CD4-positive, alpha-beta memory T cell (primary cell): Measurements from ENCODE around the gene DPH7. TPM values are rescaled to one million over a fixed set of nuclear protein-coding genes. Genes with fewer than 3 reads are reported as not detected.
"Not testable (repeated sequence)": the region's sequence is repeated elsewhere in the genome, so short reads cannot be mapped to it uniquely, and the experiment has no call there.

Experiments
- CTCF ChIA-PET: fragments of 350-600 bp; sonication (Branson Sonifier 250); formaldehyde crosslinking; loops from one replicate; lab custom pipeline; 2021; ENCODE audit warnings: inconsistent platforms; ENCODE audit not compliant: partially characterized antibody; lab: Charles Lee
- POLR2A ChIA-PET: fragments of 350-600 bp; sonication (Branson Sonifier 250); formaldehyde crosslinking; loops from one replicate; lab custom pipeline; 2021; ENCODE audit not compliant: partially characterized antibody; lab: Charles Lee
- DNase-seq, 5 donors: peaks; one replicate each; pipeline versions ENCODE4 v3.0.0 to v3.0.0-alpha.2; 2020 to 2022; ENCODE audit warnings: mixed read lengths in 1 of 5
- H3K27ac ChIP-seq: one replicate; pipeline ENCODE4 v1.7.0; 2013; ENCODE audit warnings: low read depth, low read length
- H3K27me3 ChIP-seq: 2 replicates; pipeline ENCODE4 v1.7.0; 2013; ENCODE audit warnings: mild to moderate bottlenecking, low read length, moderate library complexity; ENCODE audit not compliant: insufficient read depth
- H3K36me3 ChIP-seq: 2 replicates; pipeline ENCODE4 v1.7.0; 2013; ENCODE audit warnings: mild to moderate bottlenecking, low read length, moderate library complexity; ENCODE audit not compliant: insufficient read depth
- H3K4me1 ChIP-seq: 2 replicates; pipeline ENCODE4 v1.7.0; 2013; ENCODE audit warnings: mild to moderate bottlenecking, low read length, moderate library complexity; ENCODE audit not compliant: insufficient read depth
- H3K4me3 ChIP-seq, 2 donors: one replicate each; pipeline ENCODE4 v1.7.0; 2013; ENCODE audit warnings: low read length in 2 of 2, mild to moderate bottlenecking in 1 of 2
- H3K9me3 ChIP-seq, 2 donors: one replicate each; pipeline ENCODE4 v1.7.0; 2013; ENCODE audit warnings: low read length in 2 of 2, control low read depth in 1 of 2; ENCODE audit not compliant: control insufficient read depth in 1 of 2
- H3K27ac Mint-ChIP-seq, 7 donors: one replicate each; pipeline ENCODE4 v1.8.0; 2020 to 2021; ENCODE audit warnings: mixed read lengths in 7 of 7, mild to moderate bottlenecking in 6 of 7, inconsistent platforms in 3 of 7, moderate library complexity in 3 of 7
- H3K27me3 Mint-ChIP-seq, 2 donors: one replicate each; pipeline ENCODE4 v1.8.0; 2020 to 2021; ENCODE audit warnings: mixed read lengths in 2 of 2
- H3K36me3 Mint-ChIP-seq, 2 donors: one replicate each; pipeline ENCODE4 v1.8.0; 2020 to 2021; ENCODE audit warnings: mixed read lengths in 2 of 2, inconsistent platforms in 1 of 2, mild to moderate bottlenecking in 1 of 2
- H3K4me1 Mint-ChIP-seq, 4 donors: one replicate each; pipeline ENCODE4 v1.8.0; 2020 to 2021; ENCODE audit warnings: mixed read lengths in 4 of 4, mild to moderate bottlenecking in 1 of 4
- H3K4me3 Mint-ChIP-seq, 8 donors: one replicate each; pipeline ENCODE4 v1.8.0; 2020 to 2021; ENCODE audit warnings: mixed read lengths in 8 of 8, mild to moderate bottlenecking in 7 of 8, moderate library complexity in 6 of 8, inconsistent platforms in 3 of 8
- H3K9me3 Mint-ChIP-seq, 8 donors: one replicate each; pipeline ENCODE4 v1.8.0; 2020 to 2021; ENCODE audit warnings: mixed read lengths in 8 of 8, mild to moderate bottlenecking in 5 of 8, inconsistent platforms in 3 of 8, moderate library complexity in 1 of 8
- intact Hi-C: fragments of 100-400 bp; cut with micrococcal nuclease; formaldehyde crosslinking; loops from one replicate; pipeline ENCODE4 v1.15.1; 2023
- polyA plus RNA-seq, 2 donors: library from polyadenylated mRNA; unstranded; fragments of 300-500 nt; fragmentation: Illumina TruSeq; gene quantifications; one replicate each; pipeline ENCODE4 v1.2.3, GENCODE V29; 2021
- total RNA-seq, 2 experiments: library from RNA; stranded (reverse); gene quantifications; one replicate each; pipeline ENCODE4 v1.2.3, GENCODE V29; 2021

The DPH7 gene
- 10 to 100 TPM; 76.7 to 79.1 TPM for total RNA-seq
- 10 to 100 TPM; 27.9 to 30.2 TPM for polyA plus RNA-seq

GRCh38 chr9:137578518-137579258 is at the start of gene DPH7:
Gene DPH7, minus strand, starts transcription at chr9:137578925. Its CDS starts 148 bp downstream, at chr9:137578777.
- ChIA-PET CTCF (interaction anchor here (0.6 to 2.4 kb wide), 11 partner anchors 10 to 1620 kb away, joined by 3 to 10 read pairs (median 3); partner anchors contain the start of genes ARRDC1, MRPL41 and PNPLA7), POLR2A (interaction anchor here (0.7 to 3.7 kb wide), 7 partner anchors 9 to 147 kb away, joined by 3 to 38 read pairs (median 8); partner anchors contain the start of genes ARRDC1, EHMT1, MRPL41 and PNPLA7)
- Mint-ChIP-seq H3K9me3 (no peaks in the 10 kb centered on the region), H3K4me3 (peak within 1 kb of the TSS; percentile 78 to 87 (median 84)), H3K4me1 (peaks cover 15 to 44% (median 27%) of the 10 kb centered on the region in 4 donors), H3K27ac (peak within 1 kb of the TSS; percentile 22 to 85 (median 70)), H3K36me3 (peaks cover 8 to 43% of the 10 kb centered on the region in 2 donors), H3K27me3 (no peaks in the 10 kb centered on the region)
- Histone ChIP-seq H3K27me3 (no peaks in the 10 kb centered on the region), H3K27ac (peak within 1 kb of the TSS; percentile 78), H3K36me3 (peaks cover 25% of the 10 kb centered on the region), H3K9me3 (no peaks in the 10 kb centered on the region), H3K4me3 (peak within 1 kb of the TSS; percentile 47 to 86), H3K4me1 (peaks cover 37% of the 10 kb centered on the region)
- intact Hi-C loops: loop anchor here (1.0 kb wide), 3 partner anchors 12 to 27 kb away; partner anchors contain the start of genes ARRDC1, MRPL41 and ZMYND19
- DNase-seq: peak; percentile 91 to 93 (median 92)

- H3K4me1 ChIP-seq: peaks cover 66% of the 10 kb centered on the region
- POLR2A ChIA-PET: interaction anchor here (3.0 kb wide), 1 partner anchor 8 kb away, joined by 21 read pairs; the partner anchor contains the start of gene EHMT1
- intact Hi-C loops, H3K9me3 ChIP-seq, H3K27me3 Mint-ChIP-seq, H3K27ac Mint-ChIP-seq, H3K4me3 Mint-ChIP-seq, H3K27me3 ChIP-seq, H3K9me3 Mint-ChIP-seq, H3K4me3 ChIP-seq, H3K36me3 ChIP-seq, DNase-seq: not testable (repeated sequence)
- Mint-ChIP-seq H3K36me3 (peaks cover 3 to 12% of the 10 kb centered on the region in 2 donors), H3K4me1 (peaks cover 35 to 80% (median 52%) of the 10 kb centered on the region in 4 donors)
- H3K27ac ChIP-seq: peak overlapping the region; percentile 7
- CTCF ChIA-PET: interaction anchor here (1.3 kb wide), 1 partner anchor 8 kb away, joined by 5 read pairs; no protein-coding TSS in a partner anchor
Measured at GRCh38 chr9:137627406-137627805, 48.7 kb upstream of the DPH7 start.

GRCh38 chr9:137626464-137626863 is 47.7 kb upstream of the DPH7 start:
- Histone ChIP-seq H3K4me1 (peaks cover 64% of the 10 kb centered on the region), H3K27me3 (no peaks in the 10 kb centered on the region), H3K4me3 (no peak overlapping the region), H3K36me3 (no peaks in the 10 kb centered on the region), H3K9me3 (no peaks in the 10 kb centered on the region), H3K27ac (no peak overlapping the region)
- intact Hi-C loops: no loop called here
- H3K9me3 Mint-ChIP-seq: no peaks in the 10 kb centered on the region
- DNase-seq: no peak
- peak overlapping the region in 4 of 7 donors; percentile 43 to 82 (median 75) for H3K27ac Mint-ChIP-seq
- peaks cover 3 to 12% of the 10 kb centered on the region in 2 donors for H3K36me3 Mint-ChIP-seq
- ChIA-PET CTCF (no interaction called here), POLR2A (interaction anchor here (0.7 to 3.0 kb wide), 2 partner anchors 7 to 16 kb away, joined by 3 to 21 read pairs; partner anchors contain the start of gene EHMT1)
- H3K27me3 Mint-ChIP-seq: no peaks in the 10 kb centered on the region
- H3K4me1 Mint-ChIP-seq: peaks cover 31 to 77% (median 50%) of the 10 kb centered on the region in 4 donors
- peak overlapping the region in 3 of 8 donors; percentile 22 to 67 (median 46) for H3K4me3 Mint-ChIP-seq

GRCh38 chr9:137622211-137622610 is 43.5 kb upstream of the DPH7 start:
- H3K9me3 Mint-ChIP-seq, H3K27me3 Mint-ChIP-seq, H3K4me3 ChIP-seq, H3K27ac ChIP-seq, H3K9me3 ChIP-seq, H3K36me3 ChIP-seq, DNase-seq, H3K27me3 ChIP-seq, intact Hi-C loops: not testable (repeated sequence)
- Mint-ChIP-seq H3K4me1 (peaks cover 35 to 68% (median 51%) of the 10 kb centered on the region in 4 donors), H3K36me3 (peaks cover 0 to 12% of the 10 kb centered on the region in 2 donors), H3K4me3 (peak overlapping the region in 4 of 8 donors; percentile 7 to 39 (median 24)), H3K27ac (peak overlapping the region in 2 of 7 donors; percentile 6 to 40)
- peaks cover 56% of the 10 kb centered on the region for H3K4me1 ChIP-seq
- ChIA-PET CTCF (interaction anchor here (0.8 to 0.9 kb wide), 2 partner anchors 13 to 50 kb away, joined by 3 read pairs; no protein-coding TSS in a partner anchor), POLR2A (interaction anchor here (0.6 kb wide), 1 partner anchor 59 kb away, joined by 3 read pairs; no protein-coding TSS in a partner anchor)

- Histone ChIP-seq H3K36me3 (peaks cover 3% of the 10 kb centered on the region), H3K4me3 (no peak overlapping the region), H3K4me1 (peaks cover 53% of the 10 kb centered on the region), H3K27ac (no peak overlapping the region), H3K27me3 (no peaks in the 10 kb centered on the region), H3K9me3 (no peaks in the 10 kb centered on the region)
- POLR2A ChIA-PET: no interaction called here
- Mint-ChIP-seq H3K9me3 (no peaks in the 10 kb centered on the region), H3K36me3 (peaks cover 0 to 14% of the 10 kb centered on the region in 2 donors), H3K4me1 (peaks cover 33 to 69% (median 48%) of the 10 kb centered on the region in 4 donors), H3K27ac (peak overlapping the region; percentile 5 to 84 (median 29)), H3K27me3 (no peaks in the 10 kb centered on the region), H3K4me3 (peak overlapping the region in 7 of 8 donors; percentile 17 to 94 (median 81))
- CTCF ChIA-PET: interaction anchor here (1.3 kb wide), 1 partner anchor 8 kb away, joined by 6 read pairs; no protein-coding TSS in a partner anchor
- intact Hi-C loops: no loop called here
- DNase-seq: peak in 1 of 5 donors; percentile 29
Measured at GRCh38 chr9:137621131-137621757, 42.5 kb upstream of the DPH7 start.

GRCh38 chr9:137620581-137620980 is 41.9 kb upstream of the DPH7 start:
- no peaks in the 10 kb centered on the region for H3K9me3 Mint-ChIP-seq
- Histone ChIP-seq H3K9me3 (no peaks in the 10 kb centered on the region), H3K27me3 (no peaks in the 10 kb centered on the region), H3K27ac (no peak overlapping the region), H3K36me3 (peaks cover 3% of the 10 kb centered on the region), H3K4me1 (peaks cover 52% of the 10 kb centered on the region), H3K4me3 (no peak overlapping the region)
- CTCF ChIA-PET: interaction anchor here (0.6 to 1.3 kb wide), 2 partner anchors 9 to 21 kb away, joined by 3 to 6 read pairs; no protein-coding TSS in a partner anchor
- H3K36me3 Mint-ChIP-seq: peaks cover 0 to 18% of the 10 kb centered on the region in 2 donors
- POLR2A ChIA-PET: interaction anchor here (1.3 to 2.6 kb wide), 2 partner anchors 7 to 32 kb away, joined by 6 to 21 read pairs; no protein-coding TSS in a partner anchor
- H3K27ac Mint-ChIP-seq: peak overlapping the region in 6 of 7 donors; percentile 6 to 84 (median 51)
- H3K4me1 Mint-ChIP-seq: peaks cover 33 to 67% (median 47%) of the 10 kb centered on the region in 4 donors
- intact Hi-C loops: no loop called here
- DNase-seq: no peak
- peak overlapping the region in 5 of 8 donors; percentile 53 to 94 (median 89) for H3K4me3 Mint-ChIP-seq
- H3K27me3 Mint-ChIP-seq: no peaks in the 10 kb centered on the region
